Muscle of leg (tissue), 11 donors: ENCODE data around the gene KRT13. TPM values are rescaled to one million over a fixed set of nuclear protein-coding genes. Genes with fewer than 3 reads are reported as not detected.

Experiments
- DNase-seq: peaks from one replicate; pipeline ENCODE4 v3.0.0; 2013
- H3K27ac ChIP-seq: one replicate; pipeline ENCODE4 v1.5.1; 2013; ENCODE audit warnings: mild to moderate bottlenecking, low read length, control low read depth
- H3K27me3 ChIP-seq: one replicate; pipeline ENCODE4 v1.6.1; 2013; ENCODE audit warnings: low read length; ENCODE audit not compliant: control insufficient read depth, insufficient read depth
- H3K36me3 ChIP-seq: one replicate; pipeline ENCODE4 v1.6.1; 2013; ENCODE audit warnings: low read length; ENCODE audit not compliant: control insufficient read depth, insufficient read depth
- H3K4me1 ChIP-seq: one replicate; pipeline ENCODE4 v1.6.1; 2013; ENCODE audit warnings: low read length; ENCODE audit not compliant: control insufficient read depth, insufficient read depth
- H3K4me3 ChIP-seq: one replicate; pipeline ENCODE4 v1.5.1; 2013; ENCODE audit warnings: low read length, control low read depth
- H3K9me3 ChIP-seq: replicated peaks from 2 replicates; pipeline ENCODE4 v1.6.1; 2013; ENCODE audit warnings: low read depth, low read length; ENCODE audit not compliant: control insufficient read depth
- WGBS: methylation state at CpG from one replicate; pipeline ENCODE4 v1.1.5; 2013; ENCODE audit warnings: missing lambda C conversion rate; ENCODE audit not compliant: insufficient coverage; 5-methylcytosine and 5-hydroxymethylcytosine counted together
- polyA plus RNA-seq, 8 donors: library from polyadenylated mRNA; unstranded; fragments of 120-200 nt; gene quantifications; one replicate each; pipeline versions ENCODE4 v1.2.1 to v1.2.3, GENCODE V29; 2013; ENCODE audit warnings: inconsistent platforms in 1 of 8, low replicate concordance in 1 of 8; ENCODE audit not compliant: insufficient read length in 8 of 8, insufficient read depth in 1 of 8
- total RNA-seq: library from RNA; stranded (reverse); fragments of 120-200 nt; gene quantifications from one replicate; pipeline ENCODE4 v1.2.4, GENCODE V29; 2013

KRT13 gene
- total and polyA plus RNA-seq, 9 donors = 0.13 to 177 (median 0.63) TPM; not detected in 1

DNA sequence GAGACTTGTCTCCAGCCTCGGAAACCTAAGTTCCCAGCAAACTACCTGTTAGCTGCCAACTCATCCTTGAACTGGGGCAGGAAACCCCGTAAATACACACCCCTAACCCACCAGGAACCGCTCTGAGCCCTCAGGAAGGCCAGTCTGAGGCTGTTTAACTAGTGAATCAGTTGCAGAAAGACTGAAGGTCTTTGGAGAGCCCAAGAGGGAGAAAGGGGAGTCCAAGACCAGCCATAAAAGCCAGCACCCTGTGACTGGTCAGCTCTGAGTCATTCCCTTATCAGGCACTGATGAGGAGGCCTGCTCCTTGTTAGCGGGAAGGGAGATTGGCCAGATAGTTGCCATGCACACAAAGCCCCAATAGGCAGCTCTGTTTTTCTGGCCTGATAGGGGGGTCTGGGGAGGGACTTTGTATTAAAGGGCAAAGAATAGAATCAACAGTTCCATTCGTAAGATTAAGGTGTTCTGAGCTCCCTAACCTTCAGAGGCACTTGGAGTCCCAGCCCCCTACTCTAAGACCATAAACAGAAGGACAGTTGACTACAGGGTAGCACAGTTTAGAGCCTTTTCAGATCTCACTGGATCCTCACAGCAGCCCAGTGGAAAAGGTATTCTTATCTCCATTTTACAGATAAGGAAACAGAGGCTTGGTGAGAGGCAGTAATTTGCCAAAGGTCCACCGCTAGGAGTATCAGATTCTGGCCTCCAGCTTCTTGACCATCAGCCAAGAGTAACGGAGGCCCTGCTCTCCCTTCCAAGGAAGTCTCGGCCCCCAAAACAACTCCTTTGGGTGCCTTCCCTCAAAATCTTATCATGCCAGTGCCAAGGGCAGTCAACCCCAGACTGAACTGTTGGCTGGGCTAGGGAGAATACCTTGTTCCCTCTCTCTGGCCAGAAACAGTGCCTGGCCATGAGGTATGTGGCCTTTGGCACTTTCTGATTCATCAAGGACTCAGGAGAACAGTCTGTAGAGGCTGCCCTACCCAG, 24.9 kb upstream of the KRT13 start:
- H3K9me3 ChIP-seq = no peaks in the 10 kb centered on the region
- H3K4me3 ChIP-seq = no peak overlapping the region
- H3K27ac ChIP-seq = no peak overlapping the region
- peaks cover 71% of the 10 kb centered on the region for H3K27me3 ChIP-seq
- no peaks in the 10 kb centered on the region for H3K36me3 ChIP-seq
- 20% methylated on average over 2 of the region's 8 CpGs for WGBS
- H3K4me1 ChIP-seq = peaks cover 12% of the 10 kb centered on the region
- DNase-seq = no peak

GRCh38 chr17:41529491-41529915, 24.1 kb upstream of the KRT13 start:
- Histone ChIP-seq H3K9me3 (no peaks in the 10 kb centered on the region), H3K4me3 (no peak overlapping the region), H3K27ac (no peak overlapping the region), H3K36me3 (no peaks in the 10 kb centered on the region), H3K27me3 (peaks cover 72% of the 10 kb centered on the region), H3K4me1 (peaks cover 12% of the 10 kb centered on the region)
- DNase-seq = no peak
- WGBS = 72% methylated on average over 2 of the region's 5 CpGs

- WGBS = 43% methylated on average over 10 of the region's 10 CpGs
- H3K27me3 ChIP-seq = peaks cover 77% of the 10 kb centered on the region
- no peaks in the 10 kb centered on the region for H3K36me3 ChIP-seq
- H3K4me3 ChIP-seq = no peak overlapping the region
- peaks cover 12% of the 10 kb centered on the region for H3K4me1 ChIP-seq
- no peaks in the 10 kb centered on the region for H3K9me3 ChIP-seq
- H3K27ac ChIP-seq = no peak overlapping the region
- DNase-seq = no peak
Measured at GRCh38 chr17:41528959-41529353, 23.5 kb upstream of the KRT13 start.

DNA sequence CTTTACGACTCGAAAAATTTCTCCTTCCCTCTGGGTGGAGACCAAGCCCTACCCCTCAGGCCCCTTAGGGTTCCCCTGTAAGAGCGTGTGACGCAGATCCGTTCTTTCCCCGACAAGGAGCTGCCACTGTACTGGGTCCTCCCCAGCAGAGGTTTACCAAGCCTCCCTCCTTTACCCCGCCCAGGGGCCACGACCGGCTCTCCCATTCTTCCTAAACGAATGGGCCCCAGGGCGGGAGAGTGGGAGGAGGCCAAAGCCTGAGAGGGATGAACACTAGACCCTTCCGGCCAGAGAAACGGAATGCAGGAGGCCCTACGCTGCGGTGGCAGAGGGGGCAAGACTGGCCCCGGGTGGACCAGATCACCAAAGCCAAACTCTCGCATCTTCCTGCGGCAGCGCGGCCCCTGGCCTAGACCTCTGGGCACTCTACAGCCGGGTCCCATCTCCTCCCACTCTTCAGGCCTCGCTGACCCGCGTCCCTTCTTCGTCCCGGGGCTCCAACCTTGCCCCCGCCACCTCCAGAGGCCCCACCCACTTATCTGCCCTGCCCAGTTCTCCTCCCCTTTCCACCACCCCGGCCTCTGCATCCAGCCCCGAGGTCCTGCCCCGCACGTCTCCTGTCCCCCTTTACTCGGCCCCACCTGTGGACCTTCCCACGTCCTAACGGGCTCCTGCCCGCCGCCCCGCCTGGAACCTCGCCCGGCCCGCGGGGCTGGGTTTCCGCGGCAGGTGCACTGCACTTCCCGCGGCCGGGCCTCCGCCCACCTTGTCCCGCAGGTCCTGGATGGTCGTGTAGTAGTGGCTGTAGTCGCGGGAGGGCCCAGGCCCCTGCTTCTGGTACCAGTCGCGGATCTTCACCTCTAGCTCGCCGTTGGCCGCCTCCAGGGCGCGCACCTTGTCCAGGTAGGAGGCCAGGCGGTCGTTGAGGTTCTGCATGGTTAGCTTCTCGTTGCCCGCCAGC, 21.9 kb upstream of the KRT13 start:
- H3K4me1 ChIP-seq = peaks cover 12% of the 10 kb centered on the region
- H3K4me3 ChIP-seq = no peak overlapping the region
- no peaks in the 10 kb centered on the region for H3K36me3 ChIP-seq
- peaks cover 78% of the 10 kb centered on the region for H3K27me3 ChIP-seq
- no peak for DNase-seq
- no peaks in the 10 kb centered on the region for H3K9me3 ChIP-seq
- WGBS = 5% methylated on average over 54 of the region's 62 CpGs
- no peak overlapping the region for H3K27ac ChIP-seq

DNA sequence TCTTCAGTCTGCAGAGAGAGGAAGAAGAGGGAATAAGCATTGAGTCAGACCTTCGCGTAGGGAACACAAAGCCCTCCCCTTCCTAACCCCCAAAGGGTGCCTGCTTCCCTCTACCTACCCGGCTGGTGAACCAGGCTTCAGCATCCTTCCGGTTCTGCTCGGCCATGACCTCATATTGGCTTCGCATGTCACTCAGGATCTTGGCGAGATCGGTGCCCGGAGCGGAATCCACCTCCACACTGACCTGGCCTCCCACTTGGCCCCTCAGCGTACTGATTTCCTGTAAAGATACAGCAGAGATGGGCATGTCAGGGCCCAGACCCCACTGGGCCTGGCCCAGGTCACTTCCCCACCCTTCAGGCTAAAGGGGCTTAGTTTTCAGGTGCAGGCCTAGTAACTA, 18.8 kb upstream of the KRT13 start:
- Histone ChIP-seq H3K27ac (no peak overlapping the region), H3K27me3 (peaks cover 63% of the 10 kb centered on the region), H3K9me3 (no peaks in the 10 kb centered on the region), H3K36me3 (no peaks in the 10 kb centered on the region), H3K4me3 (no peak overlapping the region), H3K4me1 (peaks cover 22% of the 10 kb centered on the region)
- WGBS = 81% methylated on average over 9 of the region's 11 CpGs
- no peak for DNase-seq

DNA sequence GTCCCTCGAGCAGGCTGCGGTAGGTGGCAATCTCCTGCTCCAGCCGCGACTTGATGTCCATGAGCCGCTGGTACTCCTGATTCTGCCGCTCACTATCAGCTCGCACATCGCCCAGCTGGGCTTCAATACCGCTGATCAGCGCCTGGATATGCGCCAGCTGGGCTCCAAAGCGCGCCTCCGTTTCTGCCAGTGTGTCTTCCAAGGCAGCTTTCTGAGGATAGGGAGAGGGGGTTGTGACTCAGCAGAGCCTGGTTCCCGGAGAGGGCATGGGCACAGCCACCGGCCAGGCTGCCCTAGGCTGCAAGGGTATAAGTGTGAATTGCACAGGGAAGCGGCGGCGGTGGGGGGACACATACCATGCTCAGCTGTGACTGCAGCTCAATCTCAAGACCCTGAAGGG, 18.4 kb upstream of the KRT13 start:
- H3K4me3 ChIP-seq = no peak overlapping the region

DNA sequence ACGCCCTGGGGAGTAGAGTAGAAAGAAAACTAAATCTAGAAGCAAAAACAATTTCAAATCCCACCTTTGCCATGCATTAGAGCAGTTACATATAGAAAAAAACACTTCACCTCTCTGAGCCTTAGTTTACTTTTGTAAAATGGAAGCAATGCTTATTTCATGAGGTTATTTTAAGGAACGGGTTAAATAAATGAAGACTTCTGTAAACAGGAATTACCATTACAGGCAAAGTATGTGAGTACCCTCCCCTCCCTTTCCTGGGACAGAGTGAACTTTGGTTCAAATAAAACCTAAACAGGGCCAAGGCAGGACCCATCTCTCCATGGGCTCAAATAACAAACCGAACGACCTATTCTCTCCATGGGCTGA, 17.8 kb upstream of the KRT13 start:
- no peaks in the 10 kb centered on the region for H3K36me3 ChIP-seq
- peaks cover 20% of the 10 kb centered on the region for H3K4me1 ChIP-seq
- no CpG with 5 or more reads among the region's 4 CpGs for WGBS
- no peak overlapping the region for H3K4me3 ChIP-seq
- H3K9me3 ChIP-seq = no peaks in the 10 kb centered on the region
- H3K27ac ChIP-seq = no peak overlapping the region
- DNase-seq = no peak
- H3K27me3 ChIP-seq = peaks cover 53% of the 10 kb centered on the region

More for the DNA sequence above, 18.4 kb upstream of the KRT13 start:
- 81% methylated on average over 19 of the region's 19 CpGs for WGBS
- Histone ChIP-seq H3K4me1 (peaks cover 22% of the 10 kb centered on the region), H3K27ac (no peak overlapping the region), H3K9me3 (no peaks in the 10 kb centered on the region), H3K36me3 (no peaks in the 10 kb centered on the region), H3K27me3 (peaks cover 59% of the 10 kb centered on the region)
- DNase-seq = no peak

GRCh38 chr17:41522301-41523224, 17.2 kb upstream of the KRT13 start:
- no peak overlapping the region for H3K27ac ChIP-seq
- no peak overlapping the region for H3K4me3 ChIP-seq

DNA sequence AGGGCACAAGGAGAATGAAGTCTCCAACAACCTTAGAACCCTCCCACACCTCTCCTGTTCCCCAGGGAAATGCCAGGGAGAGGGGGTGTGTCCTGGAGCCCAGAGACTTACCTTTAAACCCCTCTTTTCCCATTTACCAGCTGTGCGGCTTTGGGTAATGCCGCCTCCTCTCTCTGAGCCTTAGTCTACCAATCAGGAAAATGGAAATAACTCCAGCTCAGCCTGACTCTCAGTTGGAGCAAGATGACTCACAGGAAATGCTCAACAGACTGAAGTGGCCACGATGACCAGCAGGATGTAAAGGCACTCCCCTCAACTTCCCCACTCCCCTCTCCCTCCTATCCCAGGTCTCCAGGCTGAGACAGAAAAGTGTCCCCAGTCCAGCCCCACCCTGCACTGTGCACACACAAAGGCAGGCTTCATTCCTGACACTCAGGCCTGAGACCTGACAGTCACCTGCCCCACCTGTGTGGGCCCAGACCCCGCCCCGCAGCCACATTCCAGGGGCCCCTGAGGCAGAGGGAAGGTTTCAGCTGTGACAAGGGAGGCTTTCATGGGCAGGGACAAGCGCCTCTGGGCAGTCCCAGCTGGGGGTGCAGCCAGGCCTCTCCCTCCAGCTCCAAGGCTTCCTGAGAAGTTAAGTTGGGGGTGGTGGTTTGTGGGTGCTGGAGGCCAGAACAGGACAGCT, 16.3 kb upstream of the KRT13 start:
- Histone ChIP-seq H3K27ac (no peak overlapping the region), H3K27me3 (peaks cover 40% of the 10 kb centered on the region), H3K4me3 (no peak overlapping the region), H3K36me3 (no peaks in the 10 kb centered on the region), H3K9me3 (no peaks in the 10 kb centered on the region), H3K4me1 (peaks cover 10% of the 10 kb centered on the region)
- no peak for DNase-seq
- 67% methylated on average over 6 of the region's 6 CpGs for WGBS

More at GRCh38 chr17:41522301-41523224, 17.2 kb upstream of the KRT13 start:
- WGBS = 66% methylated on average over 10 of the region's 12 CpGs
- H3K9me3 ChIP-seq = no peaks in the 10 kb centered on the region
- H3K36me3 ChIP-seq = no peaks in the 10 kb centered on the region
- H3K27me3 ChIP-seq = peaks cover 48% of the 10 kb centered on the region
- DNase-seq = no peak
- peaks cover 14% of the 10 kb centered on the region for H3K4me1 ChIP-seq
